Heart left ventricle (tissue), 13 donors: ENCODE measurements around the gene CMIP.

ENCODE experiments used
- POLR2A ChIP-seq, 2 donors: fragments of 450-650 bp; IDR thresholded peaks; one replicate each; pipeline ENCODE4 v1.6.1; 2017; ENCODE audit warnings: antibody characterized with exemption in 2 of 2, mild to moderate bottlenecking in 2 of 2, moderate library complexity in 2 of 2
- TF ChIP-seq, protein P1 (sequence below), 12 donors: fragments of 200-600 bp; sonication (generic) in 4 of 12; IDR thresholded peaks; one replicate each; pipeline versions ENCODE4 v1.5.0 to v1.8.0; 2018 to 2022; ENCODE audit warnings: antibody characterized with exemption in 12 of 12, mild to moderate bottlenecking in 5 of 12
- donor health status: ischemic (EF 13 %, LVEDD 7.1; RV severe dilation, severe dysfunction).
- donor health status: DM: no; HTN: yes; CAD: no.
- donor health status: DM: no; HTN: no; CAD: no.
- donor health status: ischemic (EF 25% LVEDD 6.9; RV normal size, moderate dysfunction).
- donor health status: ischemic (EF 25% LVEDD 5.7; RV mildly dilated, moderate dysfunction).
- donor health status: ischemic (EF 35%, LVEDD 5.7; RV mildly dilated, moderate dysfunction).
- donor health status: nonischemic (EF 11% LVEDD 7.7; RV severe dilation, severe dysfunction).
- donor health status: DM: yes; HTN: yes; CAD: no.
- donor health status: PGD.
- donor health status: ischemic (EF 29% LVEDD 5.4; RV normal size, mild dysfunction).
- donor health status: nonischemic (EF 23%, LVEDD 6.1; RV moderate dilation, normal function).

DNA sequence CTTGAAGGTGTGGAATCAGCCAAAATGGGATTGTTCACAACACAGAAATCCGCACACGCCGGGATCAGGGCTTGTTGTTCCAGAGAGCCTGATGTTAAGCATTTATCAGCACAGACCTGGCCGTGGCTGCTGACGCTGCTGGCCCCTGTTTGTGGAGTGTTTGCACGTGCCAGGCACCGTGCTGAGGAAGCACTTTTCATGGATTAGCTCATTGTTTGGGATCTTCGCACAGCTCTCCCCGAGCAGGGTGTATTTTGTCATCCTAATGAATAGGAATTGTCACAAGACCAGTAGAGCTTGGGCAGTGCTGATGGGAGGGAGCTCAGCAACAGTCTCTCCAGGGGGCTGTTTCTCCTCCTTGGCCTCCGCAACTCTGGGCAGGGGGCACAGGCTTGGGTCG lies 174.1 kb downstream of the CMIP start:
- TF ChIP-seq, protein P1, sequence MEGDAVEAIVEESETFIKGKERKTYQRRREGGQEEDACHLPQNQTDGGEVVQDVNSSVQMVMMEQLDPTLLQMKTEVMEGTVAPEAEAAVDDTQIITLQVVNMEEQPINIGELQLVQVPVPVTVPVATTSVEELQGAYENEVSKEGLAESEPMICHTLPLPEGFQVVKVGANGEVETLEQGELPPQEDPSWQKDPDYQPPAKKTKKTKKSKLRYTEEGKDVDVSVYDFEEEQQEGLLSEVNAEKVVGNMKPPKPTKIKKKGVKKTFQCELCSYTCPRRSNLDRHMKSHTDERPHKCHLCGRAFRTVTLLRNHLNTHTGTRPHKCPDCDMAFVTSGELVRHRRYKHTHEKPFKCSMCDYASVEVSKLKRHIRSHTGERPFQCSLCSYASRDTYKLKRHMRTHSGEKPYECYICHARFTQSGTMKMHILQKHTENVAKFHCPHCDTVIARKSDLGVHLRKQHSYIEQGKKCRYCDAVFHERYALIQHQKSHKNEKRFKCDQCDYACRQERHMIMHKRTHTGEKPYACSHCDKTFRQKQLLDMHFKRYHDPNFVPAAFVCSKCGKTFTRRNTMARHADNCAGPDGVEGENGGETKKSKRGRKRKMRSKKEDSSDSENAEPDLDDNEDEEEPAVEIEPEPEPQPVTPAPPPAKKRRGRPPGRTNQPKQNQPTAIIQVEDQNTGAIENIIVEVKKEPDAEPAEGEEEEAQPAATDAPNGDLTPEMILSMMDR (IDR thresholded peaks at IDR 0.05): no peak
- no peak for TF ChIP-seq POLR2A (IDR thresholded peaks at IDR 0.05)
